Gastroesophageal sphincter (tissue), 3 donors: ENCODE data around the gene ANKS1B.

ENCODE experiments used
- CTCF ChIP-seq, 4 experiments: fragments of 200-600 bp in 2 of 4; fragments of 450-650 bp in 2 of 4; sonication (generic) in 1 of 4; IDR thresholded peaks; one replicate each; pipeline ENCODE4 v1.5.1; 2017 to 2019; ENCODE audit warnings: antibody characterized with exemption in 4 of 4, mild to moderate bottlenecking in 2 of 4, moderate library complexity in 2 of 4
- EP300 ChIP-seq: sonication (generic); formaldehyde crosslinking; IDR thresholded peaks from one replicate; pipeline ENCODE4 v1.6.1; 2017; ENCODE audit warnings: antibody characterized with exemption, mild to moderate bottlenecking

- TF ChIP-seq CTCF (IDR thresholded peaks at IDR 0.05) (no peak), EP300 (no peak)
These were observed 1247.4 kb downstream of the ANKS1B start for GRCh38 chr12:98737322-98737712.
